HG03064 (cell line): ENCODE results near the gene GPR143.
"Not testable (repeated sequence)": the region's sequence is repeated elsewhere in the genome, so short reads cannot be mapped to it uniquely, and the experiment has no call there.

Experiments
- ATAC-seq: cut with Tn5 transposase; IDR thresholded peaks from one replicate; pipeline ENCODE4 v1.9.1; 2021; ENCODE audit warnings: low read depth; ENCODE audit not compliant: unreplicated experiment

GPR143 gene

GRCh38 chrX:9765737-9766097 lies at the start of gene GPR143:
Gene GPR143 (minus strand): TSS chrX:9765847. CDS start chrX:9765817, 30 bp downstream.
- ATAC-seq, result no peak

- not testable (repeated sequence) for ATAC-seq
Measured at GRCh38 chrX:9811086-9811485, 45.4 kb upstream of the GPR143 start.

- ATAC-seq, result not testable (repeated sequence)
Measured at GRCh38 chrX:9809876-9810275, 44.2 kb upstream of the GPR143 start.

- no peak for ATAC-seq
Measured at GRCh38 chrX:9807355-9808182, 41.9 kb upstream of the GPR143 start.

- ATAC-seq, result no peak
Measured at GRCh38 chrX:9805956-9806355, 40.3 kb upstream of the GPR143 start.

GRCh38 chrX:9804444-9804843 lies 38.8 kb upstream of the GPR143 start:
- ATAC-seq, result no peak

GRCh38 chrX:9802737-9803136 lies 37.1 kb upstream of the GPR143 start:
- ATAC-seq, result no peak

GRCh38 chrX:9797384-9798360 lies 32.0 kb upstream of the GPR143 start:
- no peak for ATAC-seq

GRCh38 chrX:9794495-9794894 lies 28.8 kb upstream of the GPR143 start:
- no peak for ATAC-seq

GRCh38 chrX:9790866-9791265 lies 25.2 kb upstream of the GPR143 start:
- no peak for ATAC-seq

- no peak for ATAC-seq
Measured at GRCh38 chrX:9789555-9789954, 23.9 kb upstream of the GPR143 start.

GRCh38 chrX:9788911-9789310 lies 23.3 kb upstream of the GPR143 start:
- no peak for ATAC-seq

GRCh38 chrX:9786798-9787635 lies 21.4 kb upstream of the GPR143 start:
- no peak for ATAC-seq

- ATAC-seq, result no peak
Measured at GRCh38 chrX:9785944-9786797, 20.5 kb upstream of the GPR143 start, which contains the start of gene SHROOM2. Gene SHROOM2 (plus strand): TSS chrX:9786429. CDS start chrX:9786546, 117 bp downstream.

- ATAC-seq, result no peak
Measured at GRCh38 chrX:9785254-9785943, 19.8 kb upstream of the GPR143 start.

GRCh38 chrX:9784332-9784731 lies 18.7 kb upstream of the GPR143 start:
- ATAC-seq, result no peak

GRCh38 chrX:9781941-9782340 lies 16.3 kb upstream of the GPR143 start:
- no peak for ATAC-seq

GRCh38 chrX:9775930-9776329 lies 10.3 kb upstream of the GPR143 start:
- ATAC-seq, result no peak

- no peak for ATAC-seq
Measured at GRCh38 chrX:9772943-9773342, 7.3 kb upstream of the GPR143 start.
